ENCODE measurements around the gene EIF2B1. TPM values are rescaled to one million over a fixed set of nuclear protein-coding genes. Genes with fewer than 3 reads are reported as not detected.

Gene EIF2B1
- total RNA-seq, 1 experiment from 2014 or later = 59.8 TPM

GRCh38 chr12:123591702-123592481 lies 41.6 kb downstream of the EIF2B1 start:
- no CpG with 5 or more reads among the region's 8 CpGs for WGBS (ENCODE audit: extremely low coverage, insufficient read length, low lambda C conversion rate)
- Mint-ChIP-seq H3K4me1 (peaks cover 0 to 2% of the 10 kb centered on the region in 2 experiments; a peak in 2 of 4 replicates), H3K27ac (no peak overlapping the region), H3K9me3 (no peaks in the 10 kb centered on the region), H3K27me3 (ENCODE audit: low read depth) (no peaks in the 10 kb centered on the region), H3K36me3 (ENCODE audit: insufficient read depth in 1 of 3, low read depth in 3 of 3) (peaks cover 31 to 84% (median 64%) of the 10 kb centered on the region in 3 experiments; a peak in 6 of 7 replicates), H3K4me3 (no peak overlapping the region)
- Histone ChIP-seq H3K4ac (ENCODE audit: low read depth, low read length) (no peak overlapping the region), H3K18ac (ENCODE audit: insufficient read length, low read depth, low read length) (no peak overlapping the region), H3K4me1 (ENCODE audit: insufficient read depth, low read length) (no peaks in the 10 kb centered on the region), H2AFZ (ENCODE audit: low read length) (no peak overlapping the region), H3K79me1 (ENCODE audit: insufficient read depth, low read depth, low read length, poor library complexity, severe bottlenecking) (peaks cover 10% of the 10 kb centered on the region), H4K91ac (ENCODE audit: insufficient read length, low read depth, low read length) (no peak overlapping the region), H2BK120ac (ENCODE audit: low read depth, low read length, poor library complexity, severe bottlenecking) (no peak overlapping the region), H3K9me3 (ENCODE audit: control insufficient read depth, low read depth, low read length) (no peaks in the 10 kb centered on the region), H3K23me2 (ENCODE audit: insufficient read length, low read depth, low read length, poor library complexity, severe bottlenecking) (no peaks in the 10 kb centered on the region), H3K9ac (ENCODE audit: extremely low read depth, insufficient read length, low read length) (no peak overlapping the region), H2BK15ac (ENCODE audit: low read depth, low read length) (no peak overlapping the region), H3K27me3 (ENCODE audit: insufficient read depth, low read length) (no peaks in the 10 kb centered on the region), H3K14ac (ENCODE audit: insufficient read depth, low read length) (no peak overlapping the region), H2BK12ac (ENCODE audit: insufficient read length, low read depth, low read length) (no peak overlapping the region), H4K20me1 (ENCODE audit: control insufficient read depth, insufficient read depth, insufficient read length) (no peaks in the 10 kb centered on the region), H4K5ac (ENCODE audit: insufficient read length, low read depth, low read length) (no peak overlapping the region), H3K23ac (ENCODE audit: insufficient read length, low read depth, low read length) (no peak overlapping the region), H3K4me2 (ENCODE audit: insufficient read depth, insufficient read length, low read length) (no peak overlapping the region), H3T11ph (ENCODE audit: low read length) (no peak overlapping the region), H4K8ac (replicated peaks; ENCODE audit: insufficient read length, low read depth, low read length) (no peak overlapping the region), H2AK5ac (ENCODE audit: insufficient read length, low read length) (no peak overlapping the region), H3K79me2 (ENCODE audit: insufficient read depth, low read length) (peaks cover 2% of the 10 kb centered on the region; the same call in 1 of the 2 replicates), H3K56ac (ENCODE audit: insufficient read length, low read depth, low read length) (no peak overlapping the region), H2BK5ac (ENCODE audit: insufficient read length, low read length) (no peak overlapping the region), H2BK20ac (ENCODE audit: low read depth, low read length, poor library complexity, severe bottlenecking) (no peak overlapping the region), H3K27ac (ENCODE audit: insufficient read length, low read depth, low read length) (no peak overlapping the region)
- DNase-seq = no peak
- no peak for TF ChIP-seq CTCF (conservative IDR thresholded peaks at IDR 0.05)
